ENCODE results near the gene BTBD2.
"Not testable (repeated sequence)": the region's sequence is repeated elsewhere in the genome, so short reads cannot be mapped to it uniquely, and the experiment has no call there.

BTBD2 gene

GRCh38 chr19:1988464-1988863, 27.1 kb downstream of the BTBD2 start:
- FAIRE-seq: not testable (repeated sequence)

GRCh38 chr19:1987197-1988187, 28.0 kb downstream of the BTBD2 start:
- FAIRE-seq (no peak), DNase-seq (ENCODE audit: insufficient read length, low spot score) (no peak)

More at GRCh38 chr19:1988464-1988863, 27.1 kb downstream of the BTBD2 start:
- DNase-seq (ENCODE audit: insufficient read length, low spot score): not testable (repeated sequence)

- FAIRE-seq (no peak), DNase-seq (ENCODE audit: insufficient read length, low spot score) (no peak)
These were observed 29.0 kb downstream of the BTBD2 start for GRCh38 chr19:1986357-1987162.

- no peak for FAIRE-seq
- no peak for DNase-seq (ENCODE audit: insufficient read length, low spot score)
These were observed 29.7 kb downstream of the BTBD2 start for GRCh38 chr19:1985588-1986356.

- FAIRE-seq: no peak
These were observed 31.2 kb downstream of the BTBD2 start for GRCh38 chr19:1984357-1984756.

GRCh38 chr19:1981253-1981652, 34.3 kb downstream of the BTBD2 start:
- FAIRE-seq (no peak), DNase-seq (ENCODE audit: insufficient read length, low spot score) (no peak)

More at GRCh38 chr19:1984357-1984756, 31.2 kb downstream of the BTBD2 start:
- DNase-seq (ENCODE audit: insufficient read length, low spot score): no peak

- FAIRE-seq: no peak
- no peak for DNase-seq (ENCODE audit: insufficient read length, low spot score)
These were observed 34.7 kb downstream of the BTBD2 start for GRCh38 chr19:1980809-1981181.

GRCh38 chr19:1980091-1980808, 35.3 kb downstream of the BTBD2 start:
- DNase-seq (ENCODE audit: insufficient read length, low spot score) (no peak), FAIRE-seq (no peak)

- DNase-seq (ENCODE audit: insufficient read length, low spot score) (no peak), FAIRE-seq (no peak)
These were observed 35.9 kb downstream of the BTBD2 start for GRCh38 chr19:1979642-1980041.

- FAIRE-seq (no peak), DNase-seq (ENCODE audit: insufficient read length, low spot score) (no peak)
These were observed 36.5 kb downstream of the BTBD2 start for GRCh38 chr19:1979017-1979416.

- FAIRE-seq (no peak), DNase-seq (ENCODE audit: insufficient read length, low spot score) (no peak)
These were observed 37.1 kb downstream of the BTBD2 start for GRCh38 chr19:1978346-1978894.

- FAIRE-seq: no peak
- DNase-seq (ENCODE audit: insufficient read length, low spot score): no peak
These were observed 38.4 kb downstream of the BTBD2 start for GRCh38 chr19:1977120-1977519.

- DNase-seq (ENCODE audit: insufficient read length, low spot score): no peak
- no peak for FAIRE-seq
These were observed 40.4 kb downstream of the BTBD2 start for GRCh38 chr19:1975162-1975480.

GRCh38 chr19:1974381-1975161, 40.9 kb downstream of the BTBD2 start:
- no peak for FAIRE-seq

GRCh38 chr19:1970806-1971502, 44.6 kb downstream of the BTBD2 start:
- FAIRE-seq: no peak
- DNase-seq (ENCODE audit: insufficient read length, low spot score): no peak

More at GRCh38 chr19:1974381-1975161, 40.9 kb downstream of the BTBD2 start:
- no peak for DNase-seq (ENCODE audit: insufficient read length, low spot score)

- DNase-seq (ENCODE audit: insufficient read length, low spot score) (peak; percentile 21), FAIRE-seq (no peak)
These were observed 45.3 kb downstream of the BTBD2 start for GRCh38 chr19:1970003-1970805.

GRCh38 chr19:1969176-1970002, 46.1 kb downstream of the BTBD2 start:
- DNase-seq (ENCODE audit: insufficient read length, low spot score) (no peak), FAIRE-seq (no peak)

All from HTR-8/SVneo (cell line).